ENCODE data around the gene LRCH2. TPM values are rescaled to one million over a fixed set of nuclear protein-coding genes. Genes with fewer than 3 reads are reported as not detected.

The LRCH2 gene
- total and polyA plus RNA-seq, 8 donors: 0.12 to 1.0 (median 0.39) TPM

DNA sequence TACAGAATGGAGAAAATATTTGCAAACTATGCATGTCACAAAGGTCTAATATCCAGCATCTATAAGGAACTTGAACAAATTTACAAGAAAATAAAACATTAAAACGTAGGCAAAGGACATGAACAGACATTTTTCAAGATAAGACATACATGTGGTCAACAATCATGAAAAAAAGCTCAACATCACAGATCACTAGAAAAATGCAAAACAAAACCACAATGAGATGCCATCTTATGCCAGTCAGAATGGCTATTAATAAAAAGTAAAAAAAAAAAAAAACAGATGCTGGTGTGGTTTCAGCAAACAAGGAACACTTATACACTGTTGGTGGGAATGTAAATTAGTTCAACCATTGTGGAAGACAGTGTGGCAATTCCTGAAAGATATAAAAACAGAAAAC lies 140.7 kb downstream of the LRCH2 start:
- DNase-seq (no peak), ATAC-seq (no peak), FAIRE-seq (no peak)
- Histone ChIP-seq H3K36me3 (no peaks in the 10 kb centered on the region), H3K27ac (no peak overlapping the region), H3K4me3 (no peak overlapping the region), H3K9me3 (no peaks in the 10 kb centered on the region), H3K27me3 (peaks cover 0 to 18% (median 0%) of the 10 kb centered on the region in 4 donors), H3K4me1 (no peaks in the 10 kb centered on the region)
- TF ChIP-seq, protein P1, sequence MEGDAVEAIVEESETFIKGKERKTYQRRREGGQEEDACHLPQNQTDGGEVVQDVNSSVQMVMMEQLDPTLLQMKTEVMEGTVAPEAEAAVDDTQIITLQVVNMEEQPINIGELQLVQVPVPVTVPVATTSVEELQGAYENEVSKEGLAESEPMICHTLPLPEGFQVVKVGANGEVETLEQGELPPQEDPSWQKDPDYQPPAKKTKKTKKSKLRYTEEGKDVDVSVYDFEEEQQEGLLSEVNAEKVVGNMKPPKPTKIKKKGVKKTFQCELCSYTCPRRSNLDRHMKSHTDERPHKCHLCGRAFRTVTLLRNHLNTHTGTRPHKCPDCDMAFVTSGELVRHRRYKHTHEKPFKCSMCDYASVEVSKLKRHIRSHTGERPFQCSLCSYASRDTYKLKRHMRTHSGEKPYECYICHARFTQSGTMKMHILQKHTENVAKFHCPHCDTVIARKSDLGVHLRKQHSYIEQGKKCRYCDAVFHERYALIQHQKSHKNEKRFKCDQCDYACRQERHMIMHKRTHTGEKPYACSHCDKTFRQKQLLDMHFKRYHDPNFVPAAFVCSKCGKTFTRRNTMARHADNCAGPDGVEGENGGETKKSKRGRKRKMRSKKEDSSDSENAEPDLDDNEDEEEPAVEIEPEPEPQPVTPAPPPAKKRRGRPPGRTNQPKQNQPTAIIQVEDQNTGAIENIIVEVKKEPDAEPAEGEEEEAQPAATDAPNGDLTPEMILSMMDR (IDR thresholded peaks at IDR 0.05): no peak
- intact Hi-C loops (cut with DNase I): no loop called here
- WGBS, 2 donors: 35 to 39% methylated on average over 1 of the region's 1 CpG

DNA sequence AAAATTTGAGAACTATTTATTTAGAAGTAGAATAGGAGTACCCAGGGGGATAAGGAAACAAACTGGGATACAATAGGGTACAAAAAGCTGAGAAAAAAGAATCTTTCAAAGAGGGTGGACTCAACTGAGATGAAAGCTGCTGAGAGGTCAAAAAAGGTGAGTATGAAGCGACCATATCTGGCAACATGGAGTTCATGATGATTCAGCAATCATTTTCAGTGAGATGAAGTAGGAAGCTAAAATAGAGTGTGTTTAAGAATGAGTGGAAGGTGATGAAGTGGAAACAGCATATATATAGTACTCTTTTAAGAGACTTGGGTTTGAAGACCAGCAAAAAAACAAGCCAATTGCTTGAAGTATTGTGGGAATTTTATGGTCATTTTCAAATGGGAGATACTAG lies 144.5 kb downstream of the LRCH2 start:
- intact Hi-C loops (cut with DNase I): no loop called here
- Histone ChIP-seq H3K27ac (no peak overlapping the region), H3K4me3 (no peak overlapping the region), H3K36me3 (no peaks in the 10 kb centered on the region), H3K4me1 (no peaks in the 10 kb centered on the region), H3K27me3 (peaks cover 0 to 11% (median 2%) of the 10 kb centered on the region in 4 donors), H3K9me3 (no peaks in the 10 kb centered on the region)
- DNase-seq (no peak), FAIRE-seq (no peak), ATAC-seq (no peak)
- TF ChIP-seq, protein P1 (IDR thresholded peaks at IDR 0.05): no peak
- WGBS, 2 donors: 40 to 47% methylated on average over 1 of the region's 1 CpG

DNA sequence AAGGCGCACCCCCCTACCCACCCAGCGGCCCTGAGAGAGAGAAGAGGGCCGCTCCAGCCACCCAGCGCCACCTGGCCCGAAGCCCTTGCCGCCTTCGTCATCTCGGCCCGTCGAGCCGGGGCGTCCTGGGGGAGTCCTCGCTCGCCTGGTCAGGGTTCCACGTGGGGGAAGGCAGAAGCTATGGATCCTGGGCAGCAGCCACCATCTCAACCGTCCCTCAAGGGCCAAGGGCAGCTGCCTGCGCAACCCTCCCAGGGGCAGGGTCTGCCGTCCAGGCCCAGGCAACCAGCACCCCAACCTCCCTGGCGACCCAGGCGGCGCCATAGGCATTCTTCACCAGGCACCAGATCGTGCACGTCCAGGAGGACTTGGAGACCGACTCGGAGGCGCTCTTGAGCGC lies 165.0 kb downstream of the LRCH2 start:
- TF ChIP-seq, protein P1 (IDR thresholded peaks at IDR 0.05): no peak
- DNase-seq (peak in 1 of 6 donors; percentile 31), FAIRE-seq (no peak), ATAC-seq (no peak)
- Histone ChIP-seq H3K27ac (no peak overlapping the region), H3K4me1 (no peaks in the 10 kb centered on the region), H3K36me3 (no peaks in the 10 kb centered on the region), H3K27me3 (peaks cover 0 to 3% (median 0%) of the 10 kb centered on the region in 4 donors), H3K4me3 (no peak overlapping the region), H3K9me3 (no peaks in the 10 kb centered on the region)
- WGBS, 2 donors: 69 to 75% methylated on average over 19 to 27 of the region's 27 CpGs
- intact Hi-C loops (cut with DNase I): no loop called here

DNA sequence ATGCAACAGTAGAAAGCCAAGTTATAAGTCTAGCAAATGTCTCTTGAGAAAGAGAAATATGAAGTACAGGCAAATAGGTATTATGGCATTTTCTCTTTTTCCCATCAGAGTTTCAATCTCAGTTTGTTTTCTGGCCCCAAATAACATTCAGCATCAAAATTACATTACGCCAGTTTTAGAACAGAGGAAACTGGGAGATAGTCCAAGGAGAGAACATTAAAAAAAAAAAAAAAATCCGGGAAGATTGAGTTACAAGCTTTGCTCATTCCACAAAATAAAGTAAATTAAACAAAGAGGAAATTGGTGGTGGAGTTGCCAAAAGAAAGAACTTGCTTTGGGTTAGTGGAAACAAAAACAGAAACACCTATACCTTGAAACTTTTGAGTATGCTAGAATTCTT lies 166.1 kb downstream of the LRCH2 start:
- Histone ChIP-seq H3K36me3 (no peaks in the 10 kb centered on the region), H3K9me3 (no peaks in the 10 kb centered on the region), H3K27me3 (peaks cover 0 to 3% (median 0%) of the 10 kb centered on the region in 4 donors), H3K27ac (no peak overlapping the region), H3K4me1 (no peaks in the 10 kb centered on the region), H3K4me3 (no peak overlapping the region)
- FAIRE-seq: peak; percentile 80
- ATAC-seq: no peak
- no peak for DNase-seq
- intact Hi-C loops (cut with DNase I): no loop called here
- 27 to 34% methylated on average over 2 of the region's 2 CpGs for WGBS, 2 donors
- TF ChIP-seq, protein P1 (IDR thresholded peaks at IDR 0.05): no peak

DNA sequence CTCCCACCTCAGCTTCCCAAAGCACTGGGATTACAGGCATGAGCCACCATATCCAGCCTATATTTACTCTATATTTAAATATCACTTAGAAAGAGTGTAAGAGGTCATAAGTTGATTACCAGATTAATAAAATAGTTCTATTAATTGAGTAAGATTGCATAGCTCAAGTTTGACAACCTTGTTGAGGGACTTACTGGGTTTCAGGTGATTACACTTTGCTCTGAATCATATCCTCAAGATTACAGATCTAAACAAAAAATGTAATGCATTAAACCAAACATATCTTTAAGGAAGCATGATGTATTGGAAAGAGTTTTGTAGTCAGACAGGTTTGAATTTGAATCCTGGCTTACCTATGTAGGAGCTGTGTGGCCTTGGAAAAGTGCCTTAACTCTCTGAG lies 168.6 kb downstream of the LRCH2 start:
- TF ChIP-seq, protein P1 (IDR thresholded peaks at IDR 0.05): no peak
- Histone ChIP-seq H3K4me3 (no peak overlapping the region), H3K36me3 (no peaks in the 10 kb centered on the region), H3K9me3 (no peaks in the 10 kb centered on the region), H3K4me1 (no peaks in the 10 kb centered on the region), H3K27me3 (peaks cover 0 to 3% (median 0%) of the 10 kb centered on the region in 4 donors), H3K27ac (no peak overlapping the region)
- DNase-seq (no peak), FAIRE-seq (no peak), ATAC-seq (no peak)
- intact Hi-C loops (cut with DNase I): no loop called here

Other genes starting within 250 kb of the LRCH2 start
- gene IL13RA2, start 216.5 kb downstream of the LRCH2 start, total RNA-seq: under 1 TPM in 1 of 6 donors, not detected in 5; 0.28 TPM
- gene IL13RA2, start 216.5 kb downstream of the LRCH2 start, polyA plus RNA-seq: under 1 TPM in 1 of 2 donors, not detected in 1; 0.09 TPM
- gene RBMXL3, start 44.7 kb downstream of the LRCH2 start, total RNA-seq: not detected
- gene RBMXL3, start 44.7 kb downstream of the LRCH2 start, polyA plus RNA-seq: not detected
- gene LUZP4, start 55.6 kb upstream of the LRCH2 start, total RNA-seq: not detected
- not detected for gene LUZP4, start 55.6 kb upstream of the LRCH2 start, polyA plus RNA-seq

Measured in pancreas (tissue), 10 donors.